ENCODE results near the gene TAF7L. TPM values are rescaled to one million over a fixed set of nuclear protein-coding genes. Genes with fewer than 3 reads are reported as not detected.

TAF7L gene
- total and polyA plus RNA-seq, 7 donors: 0.04 TPM; not detected in 6

- Histone ChIP-seq H3K4me1 (no peaks in the 10 kb centered on the region), H3K4me3 (no peak overlapping the region), H3K9me3 (no peaks in the 10 kb centered on the region), H3K36me3 (ENCODE audit: insufficient read depth in 1 of 2, low read depth in 1 of 2) (no peaks in the 10 kb centered on the region), H3K27ac (no peak overlapping the region), H3K27me3 (ENCODE audit: insufficient read depth in 3 of 3, low read length in 2 of 3) (peaks cover 0 to 5% (median 0%) of the 10 kb centered on the region in 3 donors)
- ATAC-seq (no peak), DNase-seq (no peak)
- intact Hi-C loops (cut with DNase I): no loop called here
- 61 to 76% (median 69%) methylated on average over 4 of the region's 4 CpGs for WGBS, 3 donors
- no peak for TF ChIP-seq CTCF (IDR thresholded peaks at IDR 0.05)
Measured at GRCh38 chrX:101257448-101258258, 33.5 kb downstream of the TAF7L start.

- H3K9me3 ChIP-seq: no peaks in the 10 kb centered on the region
- peaks cover 0 to 7% (median 0%) of the 10 kb centered on the region in 3 donors for H3K27me3 ChIP-seq (ENCODE audit: insufficient read depth in 3 of 3, low read length in 2 of 3)
- WGBS, 3 donors: 45 to 64% (median 52%) methylated on average over 2 of the region's 2 CpGs
- no peak for DNase-seq
- H3K4me3 ChIP-seq: no peak overlapping the region
- H3K27ac ChIP-seq: no peak overlapping the region
- TF ChIP-seq CTCF (IDR thresholded peaks at IDR 0.05): no peak
- intact Hi-C loops (cut with DNase I): no loop called here
- ATAC-seq: no peak
- H3K4me1 ChIP-seq: no peaks in the 10 kb centered on the region
- H3K36me3 ChIP-seq (ENCODE audit: insufficient read depth in 1 of 2, low read depth in 1 of 2): no peaks in the 10 kb centered on the region
Measured at GRCh38 chrX:101252634-101253033, 38.5 kb downstream of the TAF7L start.

- H3K9me3 ChIP-seq: no peaks in the 10 kb centered on the region
- DNase-seq (no peak), ATAC-seq (no peak)
- H3K27me3 ChIP-seq (ENCODE audit: insufficient read depth in 3 of 3, low read length in 2 of 3): peaks cover 0 to 4% (median 0%) of the 10 kb centered on the region in 3 donors
- H3K36me3 ChIP-seq (ENCODE audit: insufficient read depth in 1 of 2, low read depth in 1 of 2): no peaks in the 10 kb centered on the region
- intact Hi-C loops (cut with DNase I): no loop called here
- H3K4me3 ChIP-seq: no peak overlapping the region
- no peak for TF ChIP-seq CTCF (IDR thresholded peaks at IDR 0.05)
- WGBS, 3 donors: 85 to 95% (median 95%) methylated on average over 9 of the region's 9 CpGs
- no peak overlapping the region for H3K27ac ChIP-seq
- H3K4me1 ChIP-seq: no peaks in the 10 kb centered on the region
Measured at GRCh38 chrX:101241531-101241930, 49.6 kb downstream of the TAF7L start.

GRCh38 chrX:101237041-101237440 lies 54.1 kb downstream of the TAF7L start:
- Histone ChIP-seq H3K27ac (no peak overlapping the region), H3K27me3 (ENCODE audit: insufficient read depth in 3 of 3, low read length in 2 of 3) (no peaks in the 10 kb centered on the region), H3K36me3 (ENCODE audit: insufficient read depth in 1 of 2, low read depth in 1 of 2) (no peaks in the 10 kb centered on the region), H3K4me1 (no peaks in the 10 kb centered on the region), H3K9me3 (no peaks in the 10 kb centered on the region), H3K4me3 (no peak overlapping the region)
- intact Hi-C loops (cut with DNase I): no loop called here
- TF ChIP-seq CTCF (IDR thresholded peaks at IDR 0.05): no peak
- WGBS, 3 donors: 16 to 54% (median 38%) methylated on average over 2 of the region's 2 CpGs
- DNase-seq: no peak
- ATAC-seq: no peak

Data from psoas muscle (tissue), 8 donors.